ENCODE results near the gene ZDHHC9.

- TF ChIP-seq CTCF (IDR thresholded peaks at IDR 0.05; ENCODE audit: low read depth, low read length) (no peak), EZH2phosphoT487 (IDR thresholded peaks at IDR 0.05; ENCODE audit: low read depth) (no peak)
Measured at GRCh38 chrX:129760155-129760554, 83.5 kb downstream of the ZDHHC9 start.

All from OCI-LY3 (cell line).